ENCODE results near the gene CHERP. TPM values are rescaled to one million over a fixed set of nuclear protein-coding genes. Genes with fewer than 3 reads are reported as not detected.

CHERP gene
- total RNA-seq, 1 experiment from 2014 or later: 13.4 TPM

GRCh38 chr19:16532440-16533234 lies 9.6 kb downstream of the CHERP start:
- no TSS peak for BruUV-seq (replicated peaks)
- TF ChIP-seq EZH2phosphoT487 (IDR thresholded peaks at IDR 0.05; ENCODE audit: borderline replicate concordance, low read length): no peak
- TF ChIP-seq CTCF (conservative IDR thresholded peaks at IDR 0.05; ENCODE audit: low read depth, low read length): no peak
- Histone ChIP-seq H4K20me1 (ENCODE audit: low read length) (peaks cover 22% of the 10 kb centered on the region), H3K36me3 (ENCODE audit: low read depth, low read length) (peaks cover 70% of the 10 kb centered on the region), H3K27me3 (ENCODE audit: low read length) (no peaks in the 10 kb centered on the region), H3K4me3 (ENCODE audit: low read length) (no peak overlapping the region), H3K9ac (ENCODE audit: low read length) (no peak overlapping the region), H3F3A (ENCODE audit: low read length, unreplicated experiment) (no peaks in the 10 kb centered on the region), H3K4me2 (ENCODE audit: low read length) (no peak overlapping the region), H3K9me2 (replicated peaks; ENCODE audit: low read length) (no peaks in the 10 kb centered on the region), H3K79me2 (ENCODE audit: low read length) (peaks cover 26% of the 10 kb centered on the region), H3K9me3 (ENCODE audit: low read length) (no peaks in the 10 kb centered on the region), H2AFZ (ENCODE audit: low read length) (no peak overlapping the region), H3K4me1 (ENCODE audit: insufficient read depth, low read length) (peaks cover 4% of the 10 kb centered on the region; the same call in 1 of the 2 replicates), H3K27ac (ENCODE audit: low read length) (no peak overlapping the region)
- CTCF ChIA-PET: no interaction called here
- no peak for ATAC-seq
- DNase-seq: no peak
- POLR2A ChIA-PET (ENCODE audit: unreplicated experiment): no interaction called here
- intact Hi-C loops (cut with micrococcal nuclease): no loop called here

- no peaks in the 10 kb centered on the region for H3K27me3 ChIP-seq (ENCODE audit: low read length)
- intact Hi-C loops (cut with micrococcal nuclease): no loop called here
- no peak overlapping the region for H3K4me3 ChIP-seq (ENCODE audit: low read length)
- peaks cover 4% of the 10 kb centered on the region; the same call in 1 of the 2 replicates for H3K4me1 ChIP-seq (ENCODE audit: insufficient read depth, low read length)
- ChIA-PET CTCF (no interaction called here), POLR2A (ENCODE audit: unreplicated experiment) (no interaction called here)
- H3K9me2 ChIP-seq (replicated peaks; ENCODE audit: low read length): no peaks in the 10 kb centered on the region
- no peaks in the 10 kb centered on the region for H3F3A ChIP-seq (ENCODE audit: low read length, unreplicated experiment)
- BruUV-seq (replicated peaks): no TSS peak
- H3K4me2 ChIP-seq (ENCODE audit: low read length): no peak overlapping the region
- peaks cover 74% of the 10 kb centered on the region for H3K36me3 ChIP-seq (ENCODE audit: low read depth, low read length)
- no peak for DNase-seq
- H3K27ac ChIP-seq (ENCODE audit: low read length): no peak overlapping the region
- no peaks in the 10 kb centered on the region for H3K9me3 ChIP-seq (ENCODE audit: low read length)
- H3K79me2 ChIP-seq (ENCODE audit: low read length): peaks cover 13% of the 10 kb centered on the region
- no peak overlapping the region for H3K9ac ChIP-seq (ENCODE audit: low read length)
- ATAC-seq: no peak
- H2AFZ ChIP-seq (ENCODE audit: low read length): no peak overlapping the region
- H4K20me1 ChIP-seq (ENCODE audit: low read length): peaks cover 20% of the 10 kb centered on the region; the same call in 1 of the 2 replicates
- TF ChIP-seq EZH2 (IDR thresholded peaks at IDR 0.05; ENCODE audit: low read length, unreplicated experiment) (no peak), EZH2phosphoT487 (IDR thresholded peaks at IDR 0.05; ENCODE audit: borderline replicate concordance, low read length) (no peak), CTCF (conservative IDR thresholded peaks at IDR 0.05; ENCODE audit: low read depth, low read length) (no peak)
Measured at GRCh38 chr19:16531380-16531669, 10.9 kb downstream of the CHERP start.

- ATAC-seq (no peak), DNase-seq (no peak)
- Histone ChIP-seq H3K9ac (ENCODE audit: low read length) (no peak overlapping the region), H3K4me1 (ENCODE audit: insufficient read depth, low read length) (peaks cover 4% of the 10 kb centered on the region; the same call in 1 of the 2 replicates), H4K20me1 (ENCODE audit: low read length) (peaks cover 15% of the 10 kb centered on the region; the same call in 1 of the 2 replicates), H3K27ac (ENCODE audit: low read length) (no peak overlapping the region), H3K9me2 (replicated peaks; ENCODE audit: low read length) (no peaks in the 10 kb centered on the region), H3K4me2 (ENCODE audit: low read length) (no peak overlapping the region), H3K27me3 (ENCODE audit: low read length) (no peaks in the 10 kb centered on the region), H3K36me3 (ENCODE audit: low read depth, low read length) (peaks cover 73% of the 10 kb centered on the region), H3K79me2 (ENCODE audit: low read length) (peaks cover 8% of the 10 kb centered on the region), H2AFZ (ENCODE audit: low read length) (no peak overlapping the region), H3F3A (ENCODE audit: low read length, unreplicated experiment) (no peaks in the 10 kb centered on the region), H3K9me3 (ENCODE audit: low read length) (no peaks in the 10 kb centered on the region), H3K4me3 (ENCODE audit: low read length) (no peak overlapping the region)
- POLR2A ChIA-PET (ENCODE audit: unreplicated experiment): no interaction called here
- BruUV-seq (replicated peaks): no TSS peak
- CTCF ChIA-PET: no interaction called here
- TF ChIP-seq EZH2phosphoT487 (IDR thresholded peaks at IDR 0.05; ENCODE audit: borderline replicate concordance, low read length) (no peak), CTCF (conservative IDR thresholded peaks at IDR 0.05; ENCODE audit: low read depth, low read length) (no peak), EZH2 (IDR thresholded peaks at IDR 0.05; ENCODE audit: low read length, unreplicated experiment) (no peak)
- intact Hi-C loops (cut with micrococcal nuclease): no loop called here
Measured at GRCh38 chr19:16530540-16531379, 11.5 kb downstream of the CHERP start.

Data from PC-3 (cell line).